GM10248 (cell line): ENCODE results near the gene SETD2.

ENCODE experiments used
- CTCF ChIA-PET: fragments of 300-600 bp; sonication (Branson Sonifier 250); formaldehyde crosslinking; extraction: SDS; loops from one replicate; lab custom pipeline; 2021; ENCODE audit warnings: antibody characterized with exemption; lab: Yijun Ruan, JAX
- POLR2A ChIA-PET: fragments of 350-650 bp; sonication (Branson Sonifier 250); formaldehyde crosslinking; extraction: SDS; loops from one replicate; lab custom pipeline; 2020; ENCODE audit warnings: antibody characterized with exemption; lab: Yijun Ruan, JAX
- DNase-seq: peaks from one replicate; pipeline ENCODE4 v3.0.0; 2012; ENCODE audit errors: extremely low spot score
- CTCF ChIP-seq: IDR thresholded peaks from 2 replicates; pipeline ENCODE4 v1.5.1; 2012; ENCODE audit warnings: mild to moderate bottlenecking, low read depth; ENCODE audit errors: extremely low read depth, missing control alignments, control extremely low read depth

Gene SETD2

DNA sequence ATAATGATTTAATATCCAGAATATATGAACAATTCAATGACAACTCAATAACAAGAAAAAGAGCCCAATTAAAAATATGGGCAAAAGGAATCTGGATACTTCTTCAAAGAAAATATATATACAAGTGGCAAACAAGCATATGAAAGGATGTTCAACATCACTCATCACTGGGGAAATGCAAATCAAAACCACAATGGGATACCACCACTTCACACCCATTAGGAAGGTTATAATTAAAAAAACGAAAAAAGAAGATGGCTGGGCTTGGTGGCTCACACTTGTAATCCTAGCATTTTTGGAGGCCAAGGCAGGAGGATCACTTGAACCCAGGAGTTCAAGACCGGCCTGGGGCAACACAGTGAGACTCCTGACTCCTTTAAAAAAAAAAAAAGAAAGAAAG is 191.5 kb downstream of the SETD2 start:
- TF ChIP-seq CTCF = no peak
- no peak for DNase-seq
- ChIA-PET POLR2A (no interaction called here), CTCF (interaction anchor here (1.0 kb wide), 1 partner anchor 13 kb away, joined by 3 read pairs; no protein-coding TSS in a partner anchor)

GRCh38 chr3:46971742-46972141 is 192.2 kb downstream of the SETD2 start:
- CTCF ChIA-PET = no interaction called here
- DNase-seq = no peak
- no peak for TF ChIP-seq CTCF
- POLR2A ChIA-PET = no interaction called here

GRCh38 chr3:46971151-46971550 is 192.8 kb downstream of the SETD2 start:
- DNase-seq = no peak
- ChIA-PET POLR2A (no interaction called here), CTCF (interaction anchor here (1.5 kb wide), 1 partner anchor 12 kb away, joined by 6 read pairs; no protein-coding TSS in a partner anchor)
- no peak for TF ChIP-seq CTCF

DNA sequence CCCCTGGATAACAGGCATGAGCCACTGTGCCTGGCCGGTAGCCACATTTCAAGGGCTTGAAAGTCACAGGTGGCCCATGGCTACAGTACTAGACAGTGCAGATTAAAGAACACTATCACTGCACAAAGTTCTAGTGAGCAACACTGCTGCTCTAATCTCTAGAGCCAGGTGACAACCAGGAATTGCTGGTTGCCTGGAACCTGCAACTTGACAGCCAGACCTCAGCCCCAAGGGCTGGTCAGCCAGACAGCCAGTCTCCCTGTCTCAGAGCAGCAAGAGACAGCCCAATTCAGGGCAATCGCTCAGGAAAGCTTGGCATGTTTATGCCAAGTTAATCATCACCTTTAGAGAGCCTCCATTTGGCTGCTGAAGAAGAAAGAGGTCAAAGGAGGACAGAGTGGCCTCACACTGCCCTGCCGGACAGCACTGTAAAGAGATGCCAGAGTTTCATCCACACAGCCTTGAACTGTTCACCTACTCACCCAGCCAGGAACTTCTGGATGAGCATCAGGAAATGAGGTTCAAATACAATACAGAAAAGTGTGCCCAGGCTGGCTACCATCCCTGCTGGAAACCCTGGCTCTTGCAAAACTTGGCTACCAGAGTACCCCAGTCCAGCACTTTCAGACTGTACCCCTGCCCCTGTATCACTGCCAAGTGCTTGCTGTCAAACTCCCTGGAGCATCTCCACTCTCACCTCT is 193.4 kb downstream of the SETD2 start:
- POLR2A ChIA-PET = no interaction called here
- no peak for TF ChIP-seq CTCF
- DNase-seq = no peak
- CTCF ChIA-PET = interaction anchor here (1.5 kb wide), 1 partner anchor 12 kb away, joined by 6 read pairs; no protein-coding TSS in a partner anchor

- POLR2A ChIA-PET = interaction anchor here (0.8 kb wide), 1 partner anchor 10 kb away, joined by 3 read pairs; no protein-coding TSS in a partner anchor
- no peak for DNase-seq
- CTCF ChIA-PET = interaction anchor here (1.1 to 2.0 kb wide), 2 partner anchors 11 to 36 kb away, joined by 3 to 6 read pairs; partner anchors contain the start of gene NBEAL2
- TF ChIP-seq CTCF = no peak
Measured at GRCh38 chr3:46968783-46969428, 195.0 kb downstream of the SETD2 start.

DNA sequence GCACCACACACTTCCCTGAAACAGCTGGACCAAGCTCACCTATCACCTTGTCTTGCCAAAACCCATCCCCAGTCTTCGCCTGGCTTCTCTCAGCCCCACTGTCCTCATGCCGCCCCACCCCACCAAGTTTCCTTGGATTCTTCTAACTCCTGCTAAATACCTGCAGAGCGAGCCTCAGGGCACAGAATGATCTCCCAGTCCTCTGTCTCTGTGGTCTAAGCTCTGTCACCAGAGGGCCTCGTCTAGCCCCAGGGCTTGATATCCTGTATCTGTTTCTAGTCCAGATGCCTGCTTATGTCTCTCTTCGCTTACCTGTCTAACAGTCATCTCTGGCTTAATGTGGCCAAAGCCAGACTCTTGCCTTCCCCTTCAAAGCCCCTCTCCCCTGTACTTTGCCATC is 197.1 kb downstream of the SETD2 start:
- no peak for DNase-seq
- POLR2A ChIA-PET = interaction anchor here (0.6 kb wide), 1 partner anchor 13 kb away, joined by 3 read pairs; no protein-coding TSS in a partner anchor
- CTCF ChIA-PET = interaction anchor here (1.3 to 3.0 kb wide), 6 partner anchors 8 to 24 kb away, joined by 3 to 14 read pairs (median 4); partner anchors contain the start of gene CCDC12
- TF ChIP-seq CTCF = peak; percentile 9
